ENCODE measurements around the gene SIPA1L3.

DNA sequence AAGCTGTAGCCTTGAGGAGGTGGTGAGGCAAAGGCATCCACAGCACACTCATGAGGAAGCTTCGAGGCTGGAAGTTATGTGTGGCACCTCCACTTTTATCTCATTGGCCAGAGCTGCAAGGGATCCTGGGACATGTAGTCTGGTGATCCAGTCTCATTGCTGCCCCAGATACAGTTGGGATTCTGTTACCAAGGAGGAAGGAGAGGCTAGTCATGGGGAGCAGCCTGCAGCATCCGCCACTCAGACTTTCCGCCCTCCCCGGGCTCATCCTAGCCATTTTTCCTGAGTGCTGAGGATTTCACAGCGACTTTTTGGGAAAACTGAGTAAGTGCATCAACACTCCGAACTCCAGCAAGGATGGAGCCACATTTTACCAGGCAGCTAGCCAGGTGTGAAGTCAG is 242.7 kb downstream of the SIPA1L3 start:
- TF ChIP-seq, protein P1, sequence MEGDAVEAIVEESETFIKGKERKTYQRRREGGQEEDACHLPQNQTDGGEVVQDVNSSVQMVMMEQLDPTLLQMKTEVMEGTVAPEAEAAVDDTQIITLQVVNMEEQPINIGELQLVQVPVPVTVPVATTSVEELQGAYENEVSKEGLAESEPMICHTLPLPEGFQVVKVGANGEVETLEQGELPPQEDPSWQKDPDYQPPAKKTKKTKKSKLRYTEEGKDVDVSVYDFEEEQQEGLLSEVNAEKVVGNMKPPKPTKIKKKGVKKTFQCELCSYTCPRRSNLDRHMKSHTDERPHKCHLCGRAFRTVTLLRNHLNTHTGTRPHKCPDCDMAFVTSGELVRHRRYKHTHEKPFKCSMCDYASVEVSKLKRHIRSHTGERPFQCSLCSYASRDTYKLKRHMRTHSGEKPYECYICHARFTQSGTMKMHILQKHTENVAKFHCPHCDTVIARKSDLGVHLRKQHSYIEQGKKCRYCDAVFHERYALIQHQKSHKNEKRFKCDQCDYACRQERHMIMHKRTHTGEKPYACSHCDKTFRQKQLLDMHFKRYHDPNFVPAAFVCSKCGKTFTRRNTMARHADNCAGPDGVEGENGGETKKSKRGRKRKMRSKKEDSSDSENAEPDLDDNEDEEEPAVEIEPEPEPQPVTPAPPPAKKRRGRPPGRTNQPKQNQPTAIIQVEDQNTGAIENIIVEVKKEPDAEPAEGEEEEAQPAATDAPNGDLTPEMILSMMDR (IDR thresholded peaks at IDR 0.05; ENCODE audit: insufficient read depth, low read length, poor library complexity, severe bottlenecking): no peak
- TF ChIP-seq EZH2phosphoT487 (conservative IDR thresholded peaks at IDR 0.05; ENCODE audit: low read length): no peak

Data from SU-DHL-6 (cell line).